Parathyroid adenoma (tissue), 2 donors: ENCODE data around the gene TFB1M.

ENCODE experiments used
- H2AFZ ChIP-seq: fragments of 300-600 bp; sonication (generic); one replicate; pipeline ENCODE4 v1.7.0; 2017; ENCODE audit warnings: antibody characterized with exemption, mild to moderate bottlenecking
- H3K27ac ChIP-seq: fragments of 300-600 bp; sonication (generic); one replicate; pipeline ENCODE4 v1.7.0; 2017
- H3K27me3 ChIP-seq: fragments of 300-600 bp; sonication (generic); one replicate; pipeline ENCODE4 v1.7.0; 2017; ENCODE audit warnings: low read length; ENCODE audit not compliant: control insufficient read depth, insufficient read depth
- H3K36me3 ChIP-seq: fragments of 300-600 bp; sonication (generic); one replicate; pipeline ENCODE4 v1.7.0; 2017; ENCODE audit warnings: low read length; ENCODE audit not compliant: control insufficient read depth, insufficient read depth
- H3K4me1 ChIP-seq: fragments of 300-600 bp; sonication (generic); one replicate; pipeline ENCODE4 v1.7.0; 2017; ENCODE audit warnings: control low read depth
- H3K4me2 ChIP-seq: fragments of 300-600 bp; sonication (generic); one replicate; pipeline ENCODE4 v1.7.0; 2017; ENCODE audit warnings: low read length
- H3K4me3 ChIP-seq: fragments of 300-600 bp; sonication (generic); one replicate; pipeline ENCODE4 v1.7.0; 2017; ENCODE audit warnings: low read depth, low read length
- H3K79me2 ChIP-seq: fragments of 300-600 bp; sonication (generic); one replicate; pipeline ENCODE4 v1.7.0; 2017; ENCODE audit warnings: control low read depth
- H3K9ac ChIP-seq: fragments of 300-600 bp; sonication (generic); one replicate; pipeline ENCODE4 v1.7.0; 2017; ENCODE audit warnings: mild to moderate bottlenecking
- H3K9me3 ChIP-seq: fragments of 300-600 bp; sonication (generic); one replicate; pipeline ENCODE4 v1.7.0; 2017; ENCODE audit warnings: low read length; ENCODE audit not compliant: control insufficient read depth
- TF ChIP-seq, protein P1 (sequence below): fragments of 300-600 bp; sonication (generic); IDR thresholded peaks from one replicate; pipeline ENCODE4 v1.7.0; 2017; ENCODE audit warnings: antibody characterized with exemption, mild to moderate bottlenecking
- donor health status: primary hyperparathyroidism.

TFB1M gene

DNA sequence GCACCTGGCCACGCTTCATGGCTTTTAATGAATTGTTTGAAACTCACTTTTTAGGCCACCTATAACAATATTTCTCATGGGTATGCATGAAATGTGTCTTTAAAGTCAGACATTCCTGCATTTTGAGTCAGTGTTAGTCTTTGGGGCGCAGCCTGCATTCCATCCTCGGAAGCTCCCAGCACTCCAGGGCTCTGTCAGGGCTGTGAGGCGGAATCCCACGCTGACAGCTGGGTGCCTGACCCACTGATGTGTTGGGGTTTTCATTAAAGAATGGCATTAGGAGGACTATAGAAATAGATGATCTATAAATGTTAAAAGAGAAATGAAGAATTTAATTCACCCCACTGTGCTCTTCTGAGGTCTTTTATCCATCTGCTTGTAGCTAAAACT, 66.7 kb downstream of the TFB1M start:
- H3K27me3 ChIP-seq = no peaks in the 10 kb centered on the region
- H3K79me2 ChIP-seq = no peaks in the 10 kb centered on the region
- no peak overlapping the region for H3K27ac ChIP-seq
- TF ChIP-seq, protein P1, sequence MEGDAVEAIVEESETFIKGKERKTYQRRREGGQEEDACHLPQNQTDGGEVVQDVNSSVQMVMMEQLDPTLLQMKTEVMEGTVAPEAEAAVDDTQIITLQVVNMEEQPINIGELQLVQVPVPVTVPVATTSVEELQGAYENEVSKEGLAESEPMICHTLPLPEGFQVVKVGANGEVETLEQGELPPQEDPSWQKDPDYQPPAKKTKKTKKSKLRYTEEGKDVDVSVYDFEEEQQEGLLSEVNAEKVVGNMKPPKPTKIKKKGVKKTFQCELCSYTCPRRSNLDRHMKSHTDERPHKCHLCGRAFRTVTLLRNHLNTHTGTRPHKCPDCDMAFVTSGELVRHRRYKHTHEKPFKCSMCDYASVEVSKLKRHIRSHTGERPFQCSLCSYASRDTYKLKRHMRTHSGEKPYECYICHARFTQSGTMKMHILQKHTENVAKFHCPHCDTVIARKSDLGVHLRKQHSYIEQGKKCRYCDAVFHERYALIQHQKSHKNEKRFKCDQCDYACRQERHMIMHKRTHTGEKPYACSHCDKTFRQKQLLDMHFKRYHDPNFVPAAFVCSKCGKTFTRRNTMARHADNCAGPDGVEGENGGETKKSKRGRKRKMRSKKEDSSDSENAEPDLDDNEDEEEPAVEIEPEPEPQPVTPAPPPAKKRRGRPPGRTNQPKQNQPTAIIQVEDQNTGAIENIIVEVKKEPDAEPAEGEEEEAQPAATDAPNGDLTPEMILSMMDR = no peak
- H3K4me1 ChIP-seq = no peaks in the 10 kb centered on the region
- no peak overlapping the region for H2AFZ ChIP-seq
- H3K9ac ChIP-seq = no peak overlapping the region
- no peak overlapping the region for H3K4me3 ChIP-seq
- H3K9me3 ChIP-seq = no peaks in the 10 kb centered on the region
- no peaks in the 10 kb centered on the region for H3K36me3 ChIP-seq
- no peak overlapping the region for H3K4me2 ChIP-seq

DNA sequence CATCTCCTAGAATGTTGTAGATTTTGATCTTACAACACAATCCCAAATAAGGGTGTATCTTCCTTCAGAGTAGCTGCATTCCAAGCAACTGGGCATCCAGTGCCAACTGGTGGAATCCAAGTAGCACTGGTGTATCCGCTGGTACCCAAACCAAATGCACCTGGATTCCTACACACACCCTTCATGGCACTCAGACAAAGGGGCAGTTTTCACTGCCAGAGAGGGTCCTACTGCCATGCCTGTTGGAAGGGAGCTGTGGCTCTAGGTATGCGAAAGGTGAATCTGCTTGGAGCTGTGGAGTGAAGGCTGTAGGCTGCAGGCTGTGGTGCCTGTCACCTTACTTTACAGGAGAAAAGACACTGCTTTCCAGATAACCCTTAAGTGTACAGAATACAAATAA, 67.5 kb downstream of the TFB1M start:
- TF ChIP-seq, protein P1 = no peak
- Histone ChIP-seq H2AFZ (no peak overlapping the region), H3K9ac (no peak overlapping the region), H3K4me2 (no peak overlapping the region), H3K27ac (no peak overlapping the region), H3K9me3 (no peaks in the 10 kb centered on the region), H3K27me3 (no peaks in the 10 kb centered on the region), H3K4me1 (no peaks in the 10 kb centered on the region), H3K36me3 (no peaks in the 10 kb centered on the region), H3K79me2 (no peaks in the 10 kb centered on the region), H3K4me3 (no peak overlapping the region)

DNA sequence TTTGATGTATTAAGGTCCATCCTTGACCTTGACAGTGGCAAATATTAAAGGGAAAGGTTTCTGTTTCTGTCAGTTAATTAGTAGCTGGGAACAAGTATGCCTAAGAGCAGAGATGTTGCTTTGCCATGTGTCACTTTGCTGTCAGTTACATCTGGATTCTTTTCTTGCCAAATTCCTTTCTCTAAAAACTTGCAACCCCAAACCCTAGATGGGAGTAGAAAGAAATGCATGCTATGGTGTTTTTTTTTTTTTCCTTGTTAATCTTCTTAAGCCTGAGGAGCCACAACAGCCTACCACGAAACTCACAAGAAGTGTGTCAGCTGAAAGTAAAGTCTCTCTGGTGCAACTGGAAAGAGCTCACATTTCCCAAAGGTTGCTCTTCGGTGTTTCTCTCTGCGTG, 68.5 kb downstream of the TFB1M start:
- no peak overlapping the region for H3K27ac ChIP-seq
- H3K4me2 ChIP-seq = no peak overlapping the region
- no peaks in the 10 kb centered on the region for H3K4me1 ChIP-seq
- TF ChIP-seq, protein P1 = no peak
- no peaks in the 10 kb centered on the region for H3K27me3 ChIP-seq
- H3K4me3 ChIP-seq = no peak overlapping the region
- no peaks in the 10 kb centered on the region for H3K9me3 ChIP-seq
- no peak overlapping the region for H3K9ac ChIP-seq
- H3K79me2 ChIP-seq = no peaks in the 10 kb centered on the region
- H2AFZ ChIP-seq = no peak overlapping the region
- H3K36me3 ChIP-seq = no peaks in the 10 kb centered on the region

DNA sequence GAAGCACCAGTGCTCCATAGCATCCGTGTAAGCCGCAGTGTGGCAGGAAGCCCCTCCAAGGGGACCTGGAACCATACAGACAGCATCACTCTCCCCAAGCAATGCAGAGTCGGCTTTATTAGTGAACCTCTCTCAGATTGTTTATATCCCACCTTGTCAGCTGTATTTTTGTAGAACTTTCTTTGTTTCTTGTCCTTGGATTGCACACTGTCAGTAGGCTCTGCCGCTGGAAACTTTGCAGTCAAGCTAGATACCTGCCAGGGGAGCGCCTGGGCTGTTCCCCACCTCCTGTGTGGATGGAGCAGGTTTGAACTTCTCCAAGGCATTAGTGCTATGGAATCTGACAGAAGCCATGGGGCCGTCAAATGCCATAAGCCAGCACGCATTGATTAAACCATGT, 69.1 kb downstream of the TFB1M start:
- Histone ChIP-seq H3K4me3 (no peak overlapping the region), H3K27me3 (no peaks in the 10 kb centered on the region), H3K9me3 (no peaks in the 10 kb centered on the region), H3K9ac (no peak overlapping the region), H3K4me2 (no peak overlapping the region), H3K79me2 (no peaks in the 10 kb centered on the region), H3K4me1 (no peaks in the 10 kb centered on the region), H2AFZ (no peak overlapping the region), H3K27ac (no peak overlapping the region), H3K36me3 (no peaks in the 10 kb centered on the region)
- TF ChIP-seq, protein P1 = no peak

DNA sequence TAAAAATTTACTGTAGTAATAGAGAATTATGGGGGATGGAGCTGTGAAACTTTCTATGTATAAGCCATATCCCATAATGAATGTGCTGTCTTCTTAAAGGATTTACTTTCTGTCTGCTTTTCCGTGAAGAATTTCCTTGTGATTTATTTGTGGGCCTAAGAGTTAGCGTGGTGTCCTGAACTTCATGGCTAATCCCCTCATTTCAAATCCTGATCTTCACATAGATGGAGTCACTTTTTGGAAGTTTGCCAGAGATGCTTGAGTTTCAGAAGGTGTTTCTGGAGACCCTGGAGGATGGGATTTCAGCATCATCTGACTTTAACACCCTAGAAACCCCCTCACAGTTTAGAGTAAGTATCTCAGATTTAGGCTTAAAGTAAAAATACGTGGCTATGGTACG, 69.8 kb downstream of the TFB1M start:
- no peaks in the 10 kb centered on the region for H3K36me3 ChIP-seq
- no peak overlapping the region for H3K4me2 ChIP-seq
- no peaks in the 10 kb centered on the region for H3K4me1 ChIP-seq
- TF ChIP-seq, protein P1 = no peak
- no peaks in the 10 kb centered on the region for H3K9me3 ChIP-seq
- H2AFZ ChIP-seq = no peak overlapping the region
- H3K9ac ChIP-seq = no peak overlapping the region
- H3K79me2 ChIP-seq = no peaks in the 10 kb centered on the region
- H3K27ac ChIP-seq = no peak overlapping the region
- H3K27me3 ChIP-seq = no peaks in the 10 kb centered on the region
- H3K4me3 ChIP-seq = no peak overlapping the region
